IPS DF 6.9 (cell line): Measurements from ENCODE around the gene DUSP2.

Experiments
- DNase-seq: peaks from one replicate; pipeline ENCODE4 v3.0.0-alpha.2; 2013; ENCODE audit warnings: low read depth, low spot score
- H3K27ac ChIP-seq: one replicate; pipeline ENCODE4 v1.5.1; 2013; ENCODE audit warnings: low read length, control low read depth
- H3K27me3 ChIP-seq: 2 replicates; pipeline ENCODE4 v1.6.1; 2013; ENCODE audit warnings: mild to moderate bottlenecking, low read length; ENCODE audit not compliant: control insufficient read depth, insufficient read depth
- H3K36me3 ChIP-seq: 2 replicates; pipeline ENCODE4 v1.6.1; 2013; ENCODE audit warnings: low read length; ENCODE audit not compliant: control insufficient read depth, insufficient read depth
- H3K4me1 ChIP-seq: 2 replicates; pipeline ENCODE4 v1.6.1; 2013; ENCODE audit warnings: low read length; ENCODE audit not compliant: control insufficient read depth, insufficient read depth
- H3K4me3 ChIP-seq: 2 replicates; pipeline ENCODE4 v1.5.1; 2013; ENCODE audit warnings: mild to moderate bottlenecking, low read length
- H3K9me3 ChIP-seq: 2 replicates; pipeline ENCODE4 v1.6.1; 2013; ENCODE audit warnings: low read length, inconsistent platforms; ENCODE audit not compliant: control insufficient read depth, insufficient read depth
- WGBS: extraction: QIAGEN DNeasy Blood & Tissue Kit; methylation state at CpG from one replicate; pipeline ENCODE4 v1.1.7; 2013; ENCODE audit warnings: mixed read lengths, missing lambda C conversion rate; ENCODE audit not compliant: insufficient read length, insufficient coverage; 5-methylcytosine and 5-hydroxymethylcytosine counted together

Gene DUSP2

GRCh38 chr2:96129528-96130120 lies 15.6 kb downstream of the DUSP2 start:
- DNase-seq, result no peak
- Histone ChIP-seq H3K9me3 (no peaks in the 10 kb centered on the region), H3K36me3 (no peaks in the 10 kb centered on the region; the same call in 1 of the 2 replicates), H3K27ac (no peak overlapping the region), H3K4me3 (no peak overlapping the region), H3K4me1 (no peaks in the 10 kb centered on the region), H3K27me3 (no peaks in the 10 kb centered on the region)
- WGBS, result no CpG with 5 or more reads among the region's 16 CpGs

DNA sequence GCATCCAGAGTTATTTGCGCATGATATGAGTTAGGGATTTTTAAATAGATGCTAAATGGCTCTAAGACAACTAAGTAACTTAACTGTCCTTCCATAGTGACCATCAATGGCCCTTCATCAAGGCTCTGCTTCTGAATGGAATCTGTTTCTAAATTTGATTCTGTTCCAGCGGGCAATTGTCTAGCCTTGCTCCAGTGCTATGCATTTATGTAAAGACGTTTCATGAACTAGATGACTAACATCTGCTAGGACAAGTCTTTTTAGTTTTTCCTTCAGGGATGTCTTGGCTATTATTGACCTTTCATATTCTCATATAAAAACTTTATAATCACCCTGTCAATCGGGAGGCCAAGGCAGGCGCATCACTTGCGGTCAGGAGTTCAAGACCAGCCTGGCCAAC lies 16.8 kb downstream of the DUSP2 start:
- no CpG with 5 or more reads among the region's 6 CpGs for WGBS
- H3K27me3 ChIP-seq, result no peaks in the 10 kb centered on the region
- H3K27ac ChIP-seq, result no peak overlapping the region
- H3K4me1 ChIP-seq, result no peaks in the 10 kb centered on the region
- H3K9me3 ChIP-seq, result no peaks in the 10 kb centered on the region
- no peak overlapping the region for H3K4me3 ChIP-seq
- H3K36me3 ChIP-seq, result no peaks in the 10 kb centered on the region; the same call in 1 of the 2 replicates
- no peak for DNase-seq

DNA sequence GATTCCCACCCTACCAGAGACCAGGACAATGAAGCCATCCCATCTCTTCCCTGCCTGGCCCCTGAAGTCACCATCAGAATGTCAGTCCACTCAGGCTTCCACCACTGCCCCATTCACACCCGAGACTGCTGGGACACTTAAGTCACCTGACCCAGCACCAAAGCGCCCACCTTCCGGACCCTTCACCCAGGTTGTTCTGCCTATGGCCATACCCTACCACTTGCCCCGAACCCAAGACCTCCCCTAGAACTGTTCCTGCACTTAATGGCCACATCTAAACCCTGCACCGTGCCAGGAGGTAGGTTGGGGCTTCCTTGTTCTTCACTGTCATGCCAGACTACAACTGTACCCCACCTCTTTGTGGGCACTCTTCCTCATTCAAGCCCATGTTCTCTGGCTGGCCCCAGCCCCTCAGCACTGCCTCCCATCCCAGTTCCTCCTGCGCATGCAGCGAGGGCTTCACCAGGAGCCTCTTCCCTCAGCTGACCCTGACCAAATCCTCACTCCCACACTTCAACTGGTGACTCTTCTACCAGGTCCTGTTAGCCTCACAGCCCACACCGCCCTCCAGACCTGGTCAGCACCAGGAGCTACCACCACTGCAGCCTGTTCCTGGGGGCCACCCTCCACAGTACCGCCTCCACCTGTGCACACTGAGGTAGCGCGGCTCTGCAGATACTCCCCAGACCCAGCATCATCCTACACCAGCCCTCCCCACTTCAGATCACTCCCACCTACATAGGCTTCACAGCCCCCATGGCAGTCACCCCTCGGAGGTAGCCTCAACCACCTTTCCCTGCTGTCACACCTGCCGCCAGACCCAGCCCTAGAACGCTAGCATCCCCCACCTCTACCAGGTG lies 20.6 kb downstream of the DUSP2 start:
- DNase-seq, result no peak
- H3K9me3 ChIP-seq, result no peaks in the 10 kb centered on the region
- H3K4me1 ChIP-seq, result no peaks in the 10 kb centered on the region
- no peak overlapping the region for H3K27ac ChIP-seq
- no peak overlapping the region for H3K4me3 ChIP-seq
- H3K27me3 ChIP-seq, result no peaks in the 10 kb centered on the region
- no peaks in the 10 kb centered on the region for H3K36me3 ChIP-seq
- WGBS, result no CpG with 5 or more reads among the region's 14 CpGs

GRCh38 chr2:96123936-96124335 lies 21.3 kb downstream of the DUSP2 start:
- H3K27me3 ChIP-seq, result no peaks in the 10 kb centered on the region
- no CpG with 5 or more reads among the region's 11 CpGs for WGBS
- H3K4me1 ChIP-seq, result no peaks in the 10 kb centered on the region
- no peak overlapping the region for H3K4me3 ChIP-seq
- DNase-seq, result no peak
- H3K27ac ChIP-seq, result no peak overlapping the region
- no peaks in the 10 kb centered on the region for H3K36me3 ChIP-seq
- H3K9me3 ChIP-seq, result no peaks in the 10 kb centered on the region

- H3K27me3 ChIP-seq, result no peaks in the 10 kb centered on the region
- no peaks in the 10 kb centered on the region for H3K4me1 ChIP-seq
- WGBS, result no CpG with 5 or more reads among the region's 1 CpG
- H3K36me3 ChIP-seq, result no peaks in the 10 kb centered on the region
- no peaks in the 10 kb centered on the region for H3K9me3 ChIP-seq
- no peak for DNase-seq
- no peak overlapping the region for H3K4me3 ChIP-seq
- no peak overlapping the region for H3K27ac ChIP-seq
Observed at GRCh38 chr2:96123290-96123689, 21.9 kb downstream of the DUSP2 start.

DNA sequence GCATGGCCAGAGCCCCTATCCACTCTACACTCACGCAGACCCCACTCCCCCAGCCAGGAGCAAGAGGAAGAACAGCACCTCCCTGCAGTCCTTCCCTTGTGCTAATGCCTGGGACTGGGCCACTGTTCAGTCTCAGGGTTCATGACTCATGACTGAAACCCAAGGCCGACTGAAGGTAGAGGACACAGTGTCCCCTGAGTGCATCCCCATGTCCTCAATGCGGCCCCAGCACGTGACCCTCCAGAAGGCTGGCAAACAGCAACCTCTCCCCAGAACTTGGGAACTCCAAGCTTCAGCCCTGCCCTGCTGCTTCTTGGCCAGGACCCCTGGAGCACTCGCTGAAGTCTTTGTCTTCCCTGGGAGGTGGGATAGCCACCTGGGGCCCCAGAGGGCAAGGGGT lies 22.8 kb downstream of the DUSP2 start:
- DNase-seq, result no peak
- Histone ChIP-seq H3K4me3 (no peak overlapping the region), H3K36me3 (no peaks in the 10 kb centered on the region), H3K9me3 (no peaks in the 10 kb centered on the region), H3K4me1 (no peaks in the 10 kb centered on the region), H3K27me3 (no peaks in the 10 kb centered on the region), H3K27ac (no peak overlapping the region)
- no CpG with 5 or more reads among the region's 5 CpGs for WGBS

DNA sequence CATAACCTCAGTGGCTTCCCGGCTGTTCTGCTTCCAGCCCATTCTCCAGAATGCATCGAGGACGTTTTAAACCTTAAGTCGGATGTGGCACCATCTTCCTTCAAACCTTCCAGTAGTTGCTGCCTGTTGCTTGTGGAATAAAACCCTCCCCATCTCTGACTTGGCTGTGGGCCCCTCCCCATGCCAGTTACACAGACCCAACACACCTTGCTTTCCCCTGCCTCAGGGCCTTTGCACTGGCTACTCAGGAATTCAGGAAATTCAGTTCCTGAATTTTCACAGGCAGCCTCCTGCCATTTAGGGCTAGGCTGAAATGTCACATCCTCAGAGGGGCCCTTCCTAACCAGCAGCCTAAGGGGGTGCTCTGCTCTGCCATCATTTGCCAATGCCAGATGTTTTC lies 23.8 kb downstream of the DUSP2 start:
- no peaks in the 10 kb centered on the region for H3K36me3 ChIP-seq
- no peak overlapping the region for H3K27ac ChIP-seq
- no peaks in the 10 kb centered on the region for H3K9me3 ChIP-seq
- no peak overlapping the region for H3K4me3 ChIP-seq
- no peak for DNase-seq
- H3K4me1 ChIP-seq, result no peaks in the 10 kb centered on the region
- WGBS, result no CpG with 5 or more reads among the region's 4 CpGs
- no peaks in the 10 kb centered on the region for H3K27me3 ChIP-seq

- Histone ChIP-seq H3K4me1 (no peaks in the 10 kb centered on the region; the same call in 1 of the 2 replicates), H3K4me3 (no peak overlapping the region), H3K9me3 (no peaks in the 10 kb centered on the region), H3K27ac (no peak overlapping the region), H3K36me3 (no peaks in the 10 kb centered on the region), H3K27me3 (no peaks in the 10 kb centered on the region)
- no CpG with 5 or more reads among the region's 7 CpGs for WGBS
- no peak for DNase-seq
Observed at GRCh38 chr2:96120991-96121390, 24.2 kb downstream of the DUSP2 start.

DNA sequence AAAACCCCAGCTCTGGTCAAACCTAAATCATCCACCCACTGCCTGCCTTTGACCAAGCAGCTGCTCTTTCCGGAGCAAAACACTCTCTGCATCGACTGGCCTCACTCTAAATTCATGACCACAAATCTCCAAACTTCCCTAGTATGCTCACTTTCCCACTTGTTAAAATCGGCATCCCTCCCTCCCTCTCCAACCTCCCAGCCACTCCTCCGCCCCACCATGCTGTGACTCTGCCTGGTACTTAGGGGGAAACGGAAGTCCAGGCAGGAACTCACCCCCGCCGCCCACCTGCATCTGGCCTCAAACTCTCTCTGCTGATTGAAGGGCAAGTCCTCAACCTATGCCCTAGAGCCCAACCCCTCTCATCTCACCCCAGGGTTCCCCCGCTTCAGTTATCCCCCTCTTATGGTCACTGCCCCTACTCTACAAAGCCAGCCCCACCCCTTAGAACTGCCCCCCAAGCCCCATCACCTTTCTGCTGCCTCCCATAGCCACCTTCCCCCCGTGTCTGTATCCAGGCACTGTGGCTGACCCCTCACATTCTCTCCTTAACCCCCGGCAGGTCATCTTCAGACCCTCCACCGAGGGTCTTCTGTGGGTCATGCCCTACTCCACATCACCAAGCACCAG lies 25.0 kb downstream of the DUSP2 start:
- Histone ChIP-seq H3K27ac (no peak overlapping the region), H3K4me3 (no peak overlapping the region), H3K36me3 (no peaks in the 10 kb centered on the region), H3K27me3 (no peaks in the 10 kb centered on the region; the same call in 1 of the 2 replicates), H3K4me1 (no peaks in the 10 kb centered on the region; the same call in 1 of the 2 replicates), H3K9me3 (no peaks in the 10 kb centered on the region)
- WGBS, result no CpG with 5 or more reads among the region's 11 CpGs
- DNase-seq, result no peak

DNA sequence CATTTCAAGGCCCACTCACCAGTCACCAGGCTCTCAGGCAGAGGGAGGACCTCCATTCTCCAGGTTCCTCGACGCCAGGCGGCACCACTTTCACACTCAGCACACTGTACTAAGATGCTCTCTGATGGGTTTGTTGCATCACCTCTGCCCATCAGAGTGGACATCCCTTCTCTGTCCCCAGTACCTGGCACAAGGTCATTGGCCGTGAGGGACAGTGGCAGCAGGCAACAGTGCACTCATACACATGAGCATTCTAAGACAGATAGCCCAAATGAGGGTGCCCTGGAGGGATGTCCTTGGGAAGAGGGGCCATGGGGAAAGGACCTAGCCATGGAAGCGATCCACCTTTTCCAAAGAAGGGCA lies 25.9 kb downstream of the DUSP2 start:
- H3K4me3 ChIP-seq, result no peak overlapping the region
- H3K36me3 ChIP-seq, result no peaks in the 10 kb centered on the region
- no peaks in the 10 kb centered on the region; the same call in 1 of the 2 replicates for H3K27me3 ChIP-seq
- no peaks in the 10 kb centered on the region for H3K9me3 ChIP-seq
- H3K27ac ChIP-seq, result no peak overlapping the region
- WGBS, result no CpG with 5 or more reads among the region's 5 CpGs
- H3K4me1 ChIP-seq, result no peaks in the 10 kb centered on the region; the same call in 1 of the 2 replicates
- no peak for DNase-seq
